HG02973 (cell line): Measurements from ENCODE around the gene MAP4K5.
"Not testable (repeated sequence)": the region's sequence is repeated elsewhere in the genome, so short reads cannot be mapped to it uniquely, and the experiment has no call there.

ENCODE experiments used
- ATAC-seq: cut with Tn5 transposase; IDR thresholded peaks from one replicate; pipeline ENCODE4 v1.9.1; 2021; ENCODE audit warnings: moderate library complexity; ENCODE audit not compliant: unreplicated experiment

Gene MAP4K5

GRCh38 chr14:50533241-50533705 lies 904 bp upstream of the MAP4K5 start:
- no peak for ATAC-seq

DNA sequence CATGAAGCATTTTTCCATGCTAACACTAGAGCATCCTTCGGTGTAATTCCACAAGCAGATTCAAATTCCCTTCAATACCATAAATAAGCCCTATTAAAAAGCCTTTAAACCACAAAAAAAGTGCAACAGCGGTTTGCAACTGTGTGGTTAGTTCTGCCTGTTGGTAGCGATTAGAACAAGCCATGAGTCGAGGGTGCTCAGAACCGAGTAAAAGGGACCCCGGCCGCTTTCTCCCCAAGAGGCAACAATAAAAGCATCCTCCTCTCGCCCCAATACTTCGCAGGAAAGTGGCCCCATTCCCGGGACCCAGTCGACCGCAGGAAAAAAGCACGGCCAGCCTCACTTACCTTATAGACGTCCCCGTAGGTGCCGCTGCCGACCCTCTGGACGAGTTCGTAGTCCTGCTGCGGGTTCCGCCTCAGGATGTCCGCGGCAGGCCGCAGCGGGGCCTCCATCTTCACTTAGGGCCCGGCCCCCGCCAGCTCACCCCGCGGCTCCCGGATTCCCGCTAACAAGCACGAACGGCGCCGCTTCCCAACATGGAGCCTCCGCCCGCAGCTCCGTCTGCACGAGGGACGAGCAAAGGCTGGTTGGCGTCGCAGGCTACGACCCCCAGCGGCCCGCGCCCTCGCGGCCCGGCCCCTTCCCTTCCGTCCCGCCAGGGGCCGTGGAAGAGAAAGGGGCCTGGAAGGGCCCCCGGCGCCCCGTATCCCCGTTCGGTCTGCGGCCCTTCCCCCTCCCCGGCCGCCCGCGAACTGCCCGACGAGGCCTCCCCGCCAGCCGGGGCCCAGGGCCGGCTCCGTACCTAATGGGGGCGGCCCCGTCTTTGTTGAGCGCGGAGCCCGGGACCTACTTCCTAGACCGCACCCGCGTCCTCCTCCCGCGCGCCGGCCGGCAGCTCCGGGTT lies 521 bp downstream of the MAP4K5 start:
- peak; percentile 13 for ATAC-seq

DNA sequence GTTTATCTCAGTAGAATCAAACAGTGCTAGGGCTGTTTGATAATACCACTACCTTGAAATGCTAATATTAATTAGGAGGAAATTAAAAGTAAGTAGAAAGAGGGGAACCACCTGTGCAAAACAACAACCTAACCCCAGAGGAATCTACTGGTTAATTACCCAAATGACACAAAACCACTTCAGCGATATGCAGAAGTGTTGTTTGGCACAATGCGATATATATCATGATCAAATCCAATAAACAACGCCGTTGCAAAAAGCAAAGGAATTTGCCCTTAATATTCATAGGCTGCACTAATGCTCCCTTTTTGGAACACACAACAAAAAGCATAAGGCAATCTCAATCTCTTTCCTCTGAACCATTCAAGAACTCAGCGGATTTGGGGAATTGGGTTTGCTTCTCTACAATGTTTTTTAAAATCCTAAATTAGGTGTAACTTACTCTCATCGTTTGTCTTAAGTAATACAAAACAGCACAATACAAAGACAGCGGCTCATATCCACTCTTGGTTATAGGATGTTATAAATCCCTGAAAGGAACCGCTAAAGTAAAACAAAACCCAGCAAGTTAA lies 1.5 kb downstream of the MAP4K5 start:
- ATAC-seq = no peak

GRCh38 chr14:50530358-50530757 lies 2.0 kb downstream of the MAP4K5 start:
- no peak for ATAC-seq

- no peak for ATAC-seq
Measured at GRCh38 chr14:50529288-50530179, 2.8 kb downstream of the MAP4K5 start.

DNA sequence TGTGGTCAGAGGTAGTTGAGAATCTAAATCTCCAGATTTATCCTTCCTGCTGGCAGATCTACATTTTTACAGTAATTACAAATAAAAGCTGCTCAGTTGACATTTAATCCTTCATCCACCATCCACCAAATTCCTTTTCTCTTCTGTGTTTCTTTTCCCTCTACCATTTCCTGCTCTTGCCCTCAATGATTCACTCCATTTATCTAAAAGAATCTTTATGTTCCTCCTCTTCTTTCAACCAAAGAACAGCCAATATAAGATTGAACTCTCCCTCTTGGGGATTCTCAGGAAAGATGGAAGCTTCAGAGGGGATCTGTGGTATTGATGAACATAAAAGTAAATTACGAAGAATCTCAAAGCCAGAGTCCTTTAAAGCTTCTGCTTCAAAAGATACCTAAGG lies 4.4 kb downstream of the MAP4K5 start:
- ATAC-seq = no peak

DNA sequence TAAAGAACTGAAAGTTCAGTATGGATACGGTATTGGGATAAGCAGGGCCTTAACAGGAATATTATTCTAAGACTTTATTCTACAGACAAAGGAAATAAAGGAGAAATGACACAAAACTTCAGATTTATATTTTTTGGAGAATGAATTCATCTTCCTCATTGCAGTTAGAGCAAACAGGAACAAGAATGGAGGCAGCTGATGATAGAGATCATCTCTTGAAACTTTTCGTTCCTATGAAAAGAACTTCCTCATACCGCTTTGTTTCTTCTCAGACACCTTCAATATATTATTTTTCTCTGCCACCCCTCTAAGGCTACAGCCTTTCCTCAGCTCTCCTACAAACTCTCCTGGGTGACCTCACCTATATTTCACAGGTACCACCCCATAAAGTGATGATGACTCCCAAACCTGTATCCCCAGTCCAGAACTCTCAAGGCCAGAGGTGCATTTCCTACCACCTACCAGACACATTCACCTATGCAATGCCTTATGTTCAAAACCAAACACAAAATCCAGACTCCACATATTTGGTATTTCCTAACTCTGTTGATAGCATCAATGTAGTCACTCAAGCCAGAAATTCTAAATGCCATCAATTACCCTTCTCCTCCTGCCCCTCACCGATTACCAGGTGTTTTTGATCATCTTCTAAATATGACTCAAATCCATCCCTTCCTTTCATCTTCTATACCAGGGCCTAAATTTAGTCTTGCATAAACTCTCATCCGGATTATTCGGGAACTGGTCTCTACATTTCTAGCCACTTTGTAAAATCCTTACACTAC lies 7.4 kb downstream of the MAP4K5 start:
- no peak for ATAC-seq

DNA sequence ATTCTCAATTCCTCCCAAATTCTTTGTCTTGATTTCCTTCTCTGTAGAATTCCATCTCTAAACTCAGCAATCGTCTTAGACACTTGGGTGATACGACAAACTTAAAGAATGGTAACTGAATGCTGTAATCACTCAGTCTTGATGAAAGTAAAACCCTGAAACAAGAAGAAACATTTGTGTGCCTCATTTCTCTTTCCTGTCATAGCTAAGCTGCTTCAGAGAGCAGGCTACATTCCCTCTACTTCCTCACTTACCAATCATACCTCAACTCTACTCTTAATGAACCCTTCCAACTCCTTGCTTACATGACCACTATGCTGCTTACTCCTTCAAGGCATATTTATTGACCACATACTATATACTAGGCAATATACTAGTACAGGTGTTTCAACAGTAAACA lies 8.3 kb downstream of the MAP4K5 start:
- no peak for ATAC-seq

DNA sequence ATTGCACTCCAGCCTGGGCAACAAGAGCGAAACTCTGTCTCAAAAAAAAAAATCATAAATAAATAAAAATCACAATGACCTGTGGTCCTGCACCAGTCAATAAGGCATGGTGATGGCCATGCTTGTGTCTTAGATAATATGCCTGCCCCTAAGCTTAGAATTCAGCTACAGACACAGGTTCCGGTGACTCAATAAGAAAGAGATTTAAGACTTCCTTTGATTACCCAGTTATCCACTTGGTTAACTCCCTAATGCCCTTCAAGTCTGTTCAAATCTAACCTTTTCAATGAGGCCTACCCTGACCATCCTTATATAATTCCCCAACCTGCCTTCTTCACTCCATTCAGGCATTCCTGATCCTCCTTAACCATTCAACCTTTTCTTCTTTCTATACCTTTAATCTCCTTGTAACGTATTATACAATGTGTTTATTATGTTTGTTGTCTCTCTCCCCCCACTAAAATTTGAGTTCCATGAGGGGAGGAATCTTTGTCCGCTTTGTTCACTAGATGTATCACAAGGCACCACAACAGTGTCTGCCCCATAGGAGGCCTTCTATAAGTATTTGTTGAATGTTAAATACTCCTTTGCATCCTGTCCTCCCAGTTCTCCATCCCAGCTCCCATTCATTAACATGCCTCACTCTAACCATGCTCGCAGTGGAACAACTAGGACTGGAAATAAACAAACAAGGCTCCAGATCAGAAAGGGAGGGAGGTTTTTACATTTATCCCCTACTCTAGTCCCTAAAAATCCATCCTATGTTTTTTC lies 8.9 kb downstream of the MAP4K5 start:
- no peak for ATAC-seq

DNA sequence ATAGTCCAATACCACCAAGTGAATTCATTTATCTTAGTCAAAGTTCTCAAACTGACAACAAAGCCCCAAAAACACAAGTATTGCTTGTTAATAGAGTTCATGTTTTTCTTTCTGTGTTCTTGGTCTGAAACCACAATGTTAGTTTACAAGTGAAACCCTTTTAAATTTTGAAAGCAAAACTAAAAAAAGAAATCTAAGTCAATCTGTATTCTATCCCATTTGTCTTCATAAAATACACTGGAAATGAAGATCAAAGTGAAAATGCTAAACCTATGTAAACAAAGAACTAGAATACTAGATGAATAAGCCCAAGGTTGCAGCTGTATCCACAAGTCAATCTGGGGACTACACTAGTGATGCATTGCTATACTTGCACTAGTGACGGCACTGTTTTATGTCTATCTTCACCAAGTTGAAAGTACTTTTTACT lies 10.4 kb downstream of the MAP4K5 start:
- peak; percentile 67 for ATAC-seq

DNA sequence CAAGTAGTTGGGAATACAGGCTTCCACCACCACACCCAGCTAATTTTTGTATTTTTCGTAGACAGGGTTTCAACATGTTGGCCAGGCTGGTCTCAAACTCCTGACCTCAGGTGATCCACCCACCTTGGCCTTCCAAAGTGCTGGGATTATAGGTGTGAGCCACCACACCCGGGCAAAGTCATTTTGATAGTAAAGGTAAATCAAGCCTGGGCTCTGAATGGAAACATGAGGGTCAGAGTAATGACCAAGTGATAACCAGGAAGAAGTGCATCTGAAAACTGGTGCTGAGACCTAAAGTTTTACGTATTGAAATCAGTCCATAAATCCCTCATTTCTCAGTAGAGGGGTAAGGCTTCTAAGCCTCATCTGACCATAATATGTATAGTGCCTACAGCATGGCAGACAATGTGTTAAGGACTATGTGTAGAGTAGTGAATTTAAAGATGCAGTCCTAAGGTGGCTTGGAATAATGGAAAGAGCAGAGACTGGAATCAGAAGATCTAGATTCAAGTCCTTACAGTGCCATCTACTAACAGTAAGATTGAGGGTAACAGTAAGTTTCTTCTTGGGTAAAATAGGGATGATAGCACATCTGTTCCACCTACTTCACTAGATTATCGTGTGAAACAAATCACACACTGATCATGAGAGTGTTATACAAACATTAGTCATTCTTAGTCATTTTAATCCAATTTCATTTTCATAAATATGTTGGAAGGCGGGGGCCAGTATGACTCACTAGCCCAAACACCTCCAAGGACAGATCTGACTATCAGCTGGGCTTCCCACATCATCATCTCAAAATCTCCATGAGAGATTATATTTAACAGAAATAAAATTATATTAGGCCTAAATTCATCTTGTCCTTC lies 11.2 kb downstream of the MAP4K5 start:
- ATAC-seq = peak; percentile 65

- ATAC-seq = no peak
Measured at GRCh38 chr14:50516091-50516490, 16.3 kb downstream of the MAP4K5 start.

GRCh38 chr14:50512463-50512862 lies 19.9 kb downstream of the MAP4K5 start:
- no peak for ATAC-seq

DNA sequence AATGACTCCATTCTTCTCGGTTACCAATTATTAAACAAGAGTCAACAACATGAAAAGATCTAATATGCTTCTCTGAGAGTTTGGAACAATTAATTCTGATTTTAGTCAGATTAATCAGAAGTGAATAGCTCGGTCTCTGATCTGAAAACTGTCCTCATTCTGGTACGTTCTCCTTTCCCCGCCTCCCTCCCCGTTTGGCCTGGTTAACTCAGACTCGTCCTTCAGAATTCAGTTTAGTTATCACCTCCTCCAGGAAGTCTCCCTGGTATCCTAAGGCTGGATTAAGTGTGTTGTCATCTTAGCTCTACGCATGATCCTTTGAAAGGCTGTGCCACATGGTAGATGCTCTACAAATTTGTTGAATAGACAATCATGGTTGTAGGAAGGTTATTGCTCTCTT lies 22.2 kb downstream of the MAP4K5 start:
- ATAC-seq = no peak

DNA sequence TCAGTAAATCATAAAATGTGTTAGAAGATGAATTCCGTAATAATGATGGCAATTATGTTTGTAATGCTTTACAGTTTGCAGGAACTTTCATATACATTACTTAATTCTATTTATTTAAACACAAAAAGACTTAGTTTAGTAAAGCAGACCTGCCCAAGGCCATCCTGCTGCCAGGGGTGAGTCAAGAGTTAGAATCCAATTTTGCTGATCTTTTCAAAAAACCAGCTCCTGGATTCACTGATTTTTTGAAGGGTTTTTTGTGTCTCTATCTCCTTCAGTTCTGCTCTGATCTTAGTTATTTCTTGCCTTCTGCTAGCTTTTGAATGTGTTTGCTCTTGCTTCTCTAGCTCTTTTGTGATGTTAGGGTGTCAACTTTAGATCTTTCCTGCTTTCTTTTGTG lies 25.3 kb downstream of the MAP4K5 start:
- not testable (repeated sequence) for ATAC-seq

DNA sequence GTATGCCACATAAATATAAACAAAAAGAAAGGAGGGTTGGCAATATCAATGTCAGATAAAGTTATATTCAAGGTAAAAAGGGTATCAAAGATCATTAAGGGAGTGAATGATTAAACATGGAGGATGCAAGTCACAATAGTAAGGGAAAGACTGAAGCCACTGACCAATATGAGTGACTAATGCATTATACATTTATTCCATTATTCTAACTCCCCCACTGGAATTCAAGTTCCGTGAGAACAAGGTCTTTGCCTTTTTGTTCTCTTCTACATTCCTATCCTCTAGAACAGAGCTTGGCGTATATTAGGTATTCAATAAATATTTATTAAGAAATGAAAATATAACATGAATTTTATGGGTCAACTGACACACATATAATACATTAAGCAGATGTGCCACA lies 30.7 kb downstream of the MAP4K5 start:
- ATAC-seq = no peak

DNA sequence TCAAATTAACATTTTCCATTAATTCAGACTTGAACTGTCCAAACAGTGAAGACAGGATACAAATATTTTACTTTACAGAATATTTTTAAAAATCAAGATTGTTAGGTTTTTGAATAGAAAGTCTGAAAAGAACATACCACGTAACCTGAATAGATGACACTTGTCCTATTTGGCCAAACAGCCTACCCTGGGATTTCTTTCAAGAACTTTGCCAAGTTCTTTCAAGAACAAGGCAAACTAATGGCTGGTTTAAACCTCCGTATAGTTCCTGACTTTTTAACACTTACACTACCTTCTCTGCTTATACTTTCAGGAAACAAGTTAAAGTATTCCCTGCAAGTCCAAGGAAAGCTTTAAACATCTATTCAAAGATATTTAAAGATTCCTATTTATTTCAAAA lies 35.0 kb downstream of the MAP4K5 start:
- no peak for ATAC-seq

DNA sequence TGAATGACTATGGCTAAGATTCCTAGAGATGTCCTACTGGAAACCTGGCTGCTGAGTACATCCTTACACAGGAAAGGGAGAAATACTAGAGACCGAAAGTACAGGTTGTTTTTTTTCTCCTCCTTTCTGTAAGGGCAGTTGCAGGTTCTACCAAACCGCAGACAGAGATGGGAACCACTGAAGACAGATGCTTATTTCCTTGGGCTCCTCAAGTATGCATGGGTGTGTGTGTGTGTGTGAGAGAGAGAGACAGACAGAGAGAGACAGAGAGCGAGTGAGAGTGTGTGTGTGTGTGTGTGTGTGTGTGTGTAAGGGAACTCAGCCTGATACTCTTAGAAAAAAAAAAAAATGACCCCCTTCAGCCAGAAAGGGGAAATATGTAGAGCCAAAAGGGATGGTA lies 42.5 kb downstream of the MAP4K5 start:
- ATAC-seq = no peak

DNA sequence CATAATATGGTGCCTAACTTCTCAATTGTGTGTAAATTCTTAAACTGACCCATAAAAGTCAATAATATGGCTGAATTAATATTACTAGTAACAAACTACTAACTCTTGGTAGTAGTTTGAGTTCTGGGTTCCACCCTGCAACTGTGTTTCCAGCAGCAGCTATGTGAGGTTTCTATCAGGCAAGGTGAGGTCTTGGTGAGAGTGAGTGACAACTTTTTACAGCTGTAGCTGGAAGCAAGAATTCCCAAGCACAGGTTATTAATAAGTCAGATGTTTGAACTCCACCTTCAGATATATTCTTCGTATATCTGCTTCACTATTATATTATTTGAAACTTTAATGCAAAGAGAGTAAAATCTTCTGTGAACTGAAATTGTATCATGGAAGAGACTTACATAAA lies 43.8 kb downstream of the MAP4K5 start:
- ATAC-seq = no peak
